Hippocampal formation (tissue), 2 donors: Measurements from ENCODE around the gene TF.

Experiments used
- DNase-seq, 2 donors: peaks; one replicate each; lab custom pipeline; 2025; lab: John Stamatoyannopoulos, UW

Gene TF

DNA sequence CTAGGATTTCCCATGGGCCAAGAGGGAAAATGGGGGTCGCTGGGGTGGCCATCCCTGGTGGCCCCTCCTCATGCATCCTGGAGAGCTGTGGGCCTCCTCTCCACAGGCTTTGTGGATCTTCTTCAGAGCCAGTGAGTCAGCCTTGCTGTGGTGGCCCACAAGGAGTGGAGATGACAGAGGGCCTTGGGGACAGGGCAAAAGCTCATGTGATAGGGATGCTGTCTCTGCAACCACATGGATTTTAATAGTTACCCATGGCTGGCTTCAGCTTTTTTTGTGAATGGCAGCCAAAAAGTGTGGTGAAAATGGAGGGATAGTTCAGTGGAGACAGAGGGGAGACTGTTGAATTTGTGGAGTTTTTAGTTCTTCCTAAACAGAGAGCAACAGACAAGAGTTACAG is 1.2 kb downstream of the TF start:
- no peak for DNase-seq

DNA sequence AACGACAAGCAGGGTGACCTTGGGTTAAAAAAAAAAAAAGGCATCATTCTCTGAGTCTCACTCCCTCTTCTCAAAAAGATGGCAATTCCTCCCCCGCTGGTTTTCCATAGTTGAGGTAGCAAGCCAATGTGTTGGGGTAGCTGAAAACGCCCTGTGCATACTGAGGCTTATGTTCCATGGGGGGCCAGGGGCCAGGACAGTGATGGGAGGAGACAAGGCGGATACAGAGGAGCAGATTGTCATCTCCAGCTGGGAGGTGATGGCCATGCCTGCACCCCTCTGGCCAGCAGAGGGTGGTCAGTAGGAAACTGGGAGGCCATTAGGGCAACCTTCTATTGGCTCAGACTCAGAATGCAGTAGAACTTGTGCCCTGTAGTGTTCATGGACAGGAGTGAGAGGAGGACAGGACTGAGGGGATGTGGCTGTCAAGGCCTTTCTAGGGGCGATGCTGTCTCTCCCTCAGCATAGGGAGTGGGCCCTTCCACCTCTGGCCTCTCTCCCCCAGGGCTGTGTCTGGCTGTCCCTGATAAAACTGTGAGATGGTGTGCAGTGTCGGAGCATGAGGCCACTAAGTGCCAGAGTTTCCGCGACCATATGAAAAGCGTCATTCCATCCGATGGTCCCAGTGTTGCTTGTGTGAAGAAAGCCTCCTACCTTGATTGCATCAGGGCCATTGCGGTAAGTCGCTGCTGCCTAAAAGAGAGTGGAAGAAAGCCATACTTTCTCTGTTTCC is 1.9 kb downstream of the TF start:
- peak in 1 of 2 donors; percentile 36 for DNase-seq

DNA sequence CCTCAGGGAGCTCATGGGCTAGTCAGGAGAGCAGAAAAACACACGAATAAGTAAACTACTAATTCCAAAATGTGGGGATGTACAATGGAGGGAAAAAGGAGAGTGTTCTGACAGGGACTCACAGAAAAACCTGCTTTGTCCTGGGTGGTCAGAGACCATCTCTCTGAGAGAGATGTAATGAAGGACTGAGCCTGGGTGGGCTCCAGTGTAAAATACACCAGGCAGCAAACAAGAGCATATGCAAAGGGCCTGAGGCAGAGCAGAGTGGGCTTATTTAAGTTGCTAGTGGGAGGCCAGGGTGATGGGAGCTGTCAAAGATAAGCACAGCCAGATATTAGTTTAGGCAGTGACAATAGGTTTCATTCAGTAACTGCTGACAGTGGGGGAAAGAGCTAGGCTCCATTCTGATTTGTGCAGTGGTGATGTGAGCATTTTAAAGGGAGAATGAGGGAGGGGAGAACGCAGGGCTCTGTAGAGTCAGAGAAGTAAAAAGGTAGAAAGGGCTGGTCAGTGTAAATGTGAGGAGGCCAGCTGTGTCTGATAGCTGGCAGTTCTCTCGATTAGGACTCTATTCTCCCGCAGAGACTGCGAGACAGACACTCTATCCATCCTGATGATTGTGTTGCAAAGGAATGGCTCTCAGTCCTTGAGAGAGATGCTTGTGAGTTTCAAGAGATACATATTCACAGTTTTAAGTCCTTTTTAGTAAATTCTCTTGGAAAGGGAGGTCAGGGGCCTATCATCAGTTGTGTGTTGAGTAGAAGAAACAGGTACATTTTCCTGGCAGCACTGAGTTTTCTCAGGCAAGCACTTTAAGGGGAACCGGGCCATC is 3.5 kb downstream of the TF start:
- no peak for DNase-seq

DNA sequence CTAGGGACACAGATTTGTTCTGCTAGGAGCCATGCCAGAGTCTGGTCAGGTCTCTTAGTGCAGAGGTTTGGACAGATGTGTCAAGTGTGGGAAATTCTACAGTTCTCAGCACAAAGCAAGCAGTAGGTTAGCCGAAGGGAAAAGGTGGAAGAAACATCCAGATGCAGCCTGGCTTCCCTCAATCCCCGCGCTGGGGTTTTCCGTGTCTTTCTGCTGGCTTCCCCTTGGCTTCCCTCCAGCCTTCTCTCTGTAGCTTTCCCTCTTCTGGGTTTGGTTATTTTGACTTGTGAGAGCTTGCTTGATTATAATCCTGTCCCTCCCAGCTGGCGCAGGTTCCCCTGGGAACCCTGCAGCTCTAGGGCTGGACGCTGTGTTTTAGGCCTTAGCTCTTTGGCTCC is 4.1 kb downstream of the TF start:
- DNase-seq: no peak

DNA sequence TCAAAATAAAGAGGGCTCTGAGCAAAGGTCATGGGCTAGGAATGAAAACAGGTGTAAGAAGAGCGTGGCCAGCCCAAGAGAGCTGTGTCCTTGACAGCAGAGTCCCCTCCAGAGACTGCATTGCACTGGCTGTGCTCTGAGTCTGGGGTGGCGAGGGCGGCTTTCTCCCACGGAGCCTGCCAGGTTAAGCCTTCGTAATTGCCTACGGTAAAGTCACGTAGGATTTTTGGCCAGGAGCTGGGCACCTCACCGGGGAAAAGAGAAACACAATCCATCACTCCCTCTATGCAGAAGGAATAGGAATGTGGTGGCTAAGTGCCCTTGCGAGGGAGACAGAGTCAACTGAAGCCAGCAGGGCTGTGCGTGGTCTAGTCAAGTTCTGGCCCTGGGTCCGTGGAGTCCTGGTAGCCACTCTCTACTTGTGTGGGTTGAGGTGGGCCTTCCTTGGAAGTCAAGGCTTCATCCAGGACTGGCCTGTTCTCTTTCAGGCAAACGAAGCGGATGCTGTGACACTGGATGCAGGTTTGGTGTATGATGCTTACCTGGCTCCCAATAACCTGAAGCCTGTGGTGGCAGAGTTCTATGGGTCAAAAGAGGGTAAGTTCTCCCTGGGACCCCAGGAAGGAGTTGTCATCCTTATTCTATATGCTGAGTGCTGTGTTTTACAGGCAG is 7.0 kb downstream of the TF start:
- DNase-seq: no peak

DNA sequence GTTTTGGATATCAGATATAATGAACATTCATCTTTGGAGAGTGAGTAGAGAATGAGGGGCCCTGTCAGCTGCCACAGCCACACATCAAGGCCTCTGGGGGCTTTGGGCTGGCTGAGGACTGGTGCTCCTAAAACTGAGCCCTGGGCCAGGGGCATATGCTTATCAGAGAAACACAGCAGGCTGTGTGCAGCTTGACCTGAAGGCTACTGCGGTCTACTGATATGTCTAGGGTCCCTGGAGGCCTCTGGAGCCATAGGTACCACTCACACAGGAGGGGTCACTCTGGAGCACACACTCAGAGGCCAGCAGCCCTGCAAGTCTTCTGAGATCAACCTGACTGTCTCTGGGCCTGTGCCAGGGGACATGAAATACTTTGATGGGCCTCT is 7.6 kb downstream of the TF start:
- no peak for DNase-seq

DNA sequence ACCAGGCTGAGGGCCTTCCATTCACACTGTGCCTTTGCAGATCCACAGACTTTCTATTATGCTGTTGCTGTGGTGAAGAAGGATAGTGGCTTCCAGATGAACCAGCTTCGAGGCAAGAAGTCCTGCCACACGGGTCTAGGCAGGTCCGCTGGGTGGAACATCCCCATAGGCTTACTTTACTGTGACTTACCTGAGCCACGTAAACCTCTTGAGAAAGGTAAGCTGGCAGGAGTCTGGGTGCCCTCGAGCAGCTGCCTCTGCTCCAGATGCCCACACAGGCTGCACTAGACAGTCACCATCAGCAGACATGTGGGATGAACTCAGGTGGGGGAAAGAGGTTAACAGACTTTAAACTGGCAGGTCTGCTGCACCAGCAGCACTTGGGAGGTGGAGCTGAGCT is 8.3 kb downstream of the TF start:
- no peak for DNase-seq

DNA sequence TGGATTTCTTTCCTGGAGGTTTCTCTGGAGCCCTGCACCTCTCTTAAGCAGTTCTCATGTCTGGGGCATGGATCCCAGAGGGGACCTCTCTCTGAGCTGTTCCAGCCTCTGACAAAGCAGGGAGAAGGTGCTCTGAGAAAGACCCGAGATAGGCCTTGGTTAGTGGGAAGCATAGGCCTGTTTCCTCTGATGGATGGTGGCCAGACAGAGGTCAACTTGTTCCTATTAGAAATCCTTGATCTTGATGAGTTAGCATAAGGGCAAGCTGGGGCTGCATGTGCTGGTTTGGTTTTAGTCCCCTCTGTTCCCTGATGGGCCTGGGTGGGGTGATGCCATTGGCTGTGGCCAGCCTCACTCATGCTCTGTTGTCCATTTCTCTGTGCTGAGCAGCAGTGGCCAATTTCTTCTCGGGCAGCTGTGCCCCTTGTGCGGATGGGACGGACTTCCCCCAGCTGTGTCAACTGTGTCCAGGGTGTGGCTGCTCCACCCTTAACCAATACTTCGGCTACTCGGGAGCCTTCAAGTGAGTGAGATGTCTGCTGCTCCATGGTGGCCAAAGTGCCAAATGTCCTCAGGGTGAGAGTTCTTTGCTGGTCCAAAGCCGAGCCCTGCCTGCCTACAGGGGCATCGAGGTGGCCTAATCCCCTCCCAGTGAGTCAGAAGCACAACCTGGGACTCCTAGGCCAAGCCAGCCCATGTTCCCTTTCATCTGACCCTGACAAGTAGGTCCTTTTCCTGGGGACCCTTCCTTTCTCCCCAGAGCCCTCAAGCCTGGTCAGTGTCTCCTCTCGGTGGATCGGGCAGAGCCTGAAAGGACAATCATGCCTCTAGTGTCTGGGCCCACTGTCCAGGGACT is 9.0 kb downstream of the TF start:
- DNase-seq: no peak

DNA sequence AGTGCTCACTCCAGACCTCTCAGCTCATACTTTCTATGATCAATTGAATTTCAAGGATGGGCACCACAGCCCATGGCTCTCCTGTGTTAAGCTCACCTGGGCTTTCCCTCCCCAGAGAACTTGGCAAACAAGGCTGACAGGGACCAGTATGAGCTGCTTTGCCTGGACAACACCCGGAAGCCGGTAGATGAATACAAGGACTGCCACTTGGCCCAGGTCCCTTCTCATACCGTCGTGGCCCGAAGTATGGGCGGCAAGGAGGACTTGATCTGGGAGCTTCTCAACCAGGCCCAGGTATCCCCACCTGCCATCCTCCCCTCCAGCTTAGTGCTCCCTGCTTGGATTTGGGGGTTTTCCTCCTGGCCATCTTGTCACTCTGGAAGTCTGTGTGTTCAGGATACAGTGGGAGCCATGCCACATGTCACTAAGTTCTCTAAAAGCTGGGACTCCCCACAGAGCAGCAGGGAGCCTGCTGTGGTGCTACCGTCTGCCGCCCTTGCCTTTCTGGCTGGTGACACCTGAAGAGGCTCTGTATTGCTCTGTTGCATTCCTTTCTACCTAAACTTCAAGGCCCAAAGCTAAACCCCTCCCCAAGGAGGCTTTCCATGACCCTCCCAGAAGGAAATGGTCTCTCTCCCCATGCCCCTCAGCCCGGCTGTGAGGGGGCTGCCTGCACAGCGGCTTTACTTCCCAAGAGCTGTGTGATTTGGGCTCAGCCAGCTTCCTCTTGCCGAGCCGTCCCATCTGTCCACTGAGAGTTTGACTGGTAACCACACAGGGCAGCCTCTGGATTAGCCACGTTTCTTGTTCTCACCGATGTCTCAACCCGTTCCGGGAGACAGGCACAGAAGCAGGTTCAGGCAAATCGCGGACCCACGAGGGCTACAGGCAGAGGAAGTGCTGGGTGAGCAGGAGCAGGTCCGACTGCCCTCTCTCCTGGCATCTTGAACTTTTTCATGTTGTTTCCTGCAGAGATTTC is 10.8 kb downstream of the TF start:
- no peak for DNase-seq

DNA sequence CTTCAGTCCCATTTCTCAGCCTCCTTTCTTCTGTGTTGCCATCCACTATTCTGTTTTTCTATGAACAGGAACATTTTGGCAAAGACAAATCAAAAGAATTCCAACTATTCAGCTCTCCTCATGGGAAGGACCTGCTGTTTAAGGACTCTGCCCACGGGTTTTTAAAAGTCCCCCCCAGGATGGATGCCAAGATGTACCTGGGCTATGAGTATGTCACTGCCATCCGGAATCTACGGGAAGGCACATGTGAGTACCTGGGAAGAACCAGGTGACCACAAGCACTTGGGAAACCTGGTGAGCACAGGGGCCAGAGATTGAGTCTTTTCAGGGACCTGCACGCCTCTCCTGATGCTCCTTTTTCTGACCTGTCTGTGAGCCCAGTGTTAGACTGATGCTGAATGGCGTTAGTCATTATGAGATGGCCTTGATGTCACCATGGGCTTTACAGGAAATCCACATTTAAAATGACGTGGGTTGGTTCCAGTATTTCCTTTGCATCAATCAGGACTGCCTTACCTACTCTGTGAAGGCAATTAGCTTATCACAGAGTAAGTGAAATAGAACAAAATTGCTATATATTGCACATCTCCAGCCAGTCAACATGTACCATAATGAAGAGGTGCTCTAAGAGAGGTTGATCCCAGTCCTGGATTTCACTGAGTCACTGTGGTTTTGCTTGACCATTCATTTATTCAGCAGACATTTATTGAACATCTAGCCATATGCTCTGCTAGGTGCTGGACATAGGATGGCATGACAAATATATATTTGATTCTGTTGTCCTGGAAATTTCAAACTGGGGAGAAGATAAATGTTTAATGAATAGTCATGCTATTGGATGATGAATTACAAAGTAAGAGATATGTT is 11.7 kb downstream of the TF start:
- DNase-seq: no peak

DNA sequence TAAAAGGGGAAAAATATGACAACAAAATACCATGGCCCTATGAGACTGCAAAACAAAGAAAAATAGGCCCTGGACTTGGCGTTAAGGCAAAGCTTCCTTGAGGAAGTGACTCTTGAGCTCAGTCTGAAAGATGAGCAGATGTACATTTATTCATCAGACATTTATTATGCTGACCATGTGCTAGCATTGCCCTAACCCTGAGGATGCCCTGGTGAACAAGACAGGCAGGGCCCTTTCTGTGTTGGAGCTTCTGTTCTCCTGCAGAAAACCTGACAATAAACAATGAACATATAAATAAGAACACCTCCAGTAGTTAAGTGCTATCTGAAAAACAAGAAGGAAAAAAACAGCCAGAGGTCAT is 12.4 kb downstream of the TF start:
- no peak for DNase-seq

DNA sequence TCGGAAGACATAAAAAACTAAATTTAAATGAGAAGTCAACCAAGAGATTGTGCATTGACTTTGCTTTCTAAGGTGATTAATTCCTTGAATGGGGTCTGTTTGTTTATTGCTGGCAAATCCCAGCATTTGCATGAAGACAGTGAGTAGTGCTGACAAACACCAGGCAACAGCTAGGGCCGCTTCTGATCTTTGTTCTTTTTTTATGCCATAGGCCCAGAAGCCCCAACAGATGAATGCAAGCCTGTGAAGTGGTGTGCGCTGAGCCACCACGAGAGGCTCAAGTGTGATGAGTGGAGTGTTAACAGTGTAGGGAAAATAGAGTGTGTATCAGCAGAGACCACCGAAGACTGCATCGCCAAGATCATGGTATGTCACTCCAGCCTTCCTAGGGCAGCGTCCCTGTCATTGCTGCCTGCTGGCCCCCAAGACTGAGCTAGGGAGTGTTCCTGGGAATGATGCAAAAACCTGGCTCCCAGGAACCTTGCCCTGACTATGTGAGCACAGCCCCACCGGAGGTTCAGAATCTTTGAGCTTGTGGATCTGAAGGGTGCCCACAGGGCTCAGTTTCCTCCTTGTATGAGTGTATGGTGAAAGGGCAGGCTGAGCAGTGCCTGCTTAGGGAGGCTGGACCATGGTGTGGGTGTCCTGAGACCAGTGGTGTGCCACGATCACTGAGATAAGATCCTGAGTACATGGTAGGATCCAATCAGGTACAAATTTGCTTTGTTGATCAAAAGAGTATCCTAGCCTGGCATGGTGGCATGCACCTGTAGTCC is 13.0 kb downstream of the TF start:
- no peak for DNase-seq

DNA sequence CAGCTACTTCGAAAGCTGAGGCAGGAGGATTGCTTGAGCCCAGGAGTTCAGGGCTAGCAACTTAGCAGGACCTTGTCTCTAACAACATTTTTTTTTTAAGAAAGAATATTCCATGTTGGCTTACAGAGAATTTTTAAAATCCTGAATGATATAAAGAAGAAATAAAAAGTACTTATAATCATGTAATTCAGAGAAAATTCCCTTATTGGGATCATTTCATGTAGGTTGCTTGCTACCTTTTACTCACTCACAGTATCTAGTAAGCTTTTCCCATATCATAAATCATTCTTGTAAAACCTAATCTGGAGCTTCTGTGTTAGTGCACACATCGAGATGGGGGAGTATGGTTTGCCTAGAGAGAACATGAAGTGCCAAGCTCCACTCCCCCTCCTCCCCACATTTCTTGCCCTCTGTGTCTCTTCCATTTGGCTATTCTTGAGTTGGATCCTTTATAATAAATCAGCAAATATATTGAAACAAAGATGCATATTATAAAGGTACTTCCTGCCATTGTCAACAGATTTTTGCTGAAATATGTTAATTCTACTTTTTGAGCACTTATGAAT is 13.6 kb downstream of the TF start:
- no peak for DNase-seq

DNA sequence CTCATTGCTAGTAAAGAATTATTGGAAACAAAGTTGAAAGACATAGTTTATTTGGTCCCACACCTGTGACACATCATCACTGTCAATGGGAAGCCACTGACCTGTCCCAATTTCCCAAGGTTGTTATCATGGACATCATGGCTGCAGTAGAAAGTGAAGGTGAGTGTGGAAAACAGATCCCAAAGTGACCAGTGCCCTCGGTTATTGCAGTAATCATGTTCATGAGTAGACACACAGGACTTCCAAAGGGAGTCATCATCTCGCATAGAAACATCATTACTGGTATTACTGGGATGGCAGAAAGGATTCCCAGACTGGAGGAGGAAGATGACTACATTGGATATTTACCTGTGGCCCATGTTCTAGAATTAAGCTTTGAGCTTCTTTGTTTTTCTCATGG is 14.7 kb downstream of the TF start:
- no peak for DNase-seq

DNA sequence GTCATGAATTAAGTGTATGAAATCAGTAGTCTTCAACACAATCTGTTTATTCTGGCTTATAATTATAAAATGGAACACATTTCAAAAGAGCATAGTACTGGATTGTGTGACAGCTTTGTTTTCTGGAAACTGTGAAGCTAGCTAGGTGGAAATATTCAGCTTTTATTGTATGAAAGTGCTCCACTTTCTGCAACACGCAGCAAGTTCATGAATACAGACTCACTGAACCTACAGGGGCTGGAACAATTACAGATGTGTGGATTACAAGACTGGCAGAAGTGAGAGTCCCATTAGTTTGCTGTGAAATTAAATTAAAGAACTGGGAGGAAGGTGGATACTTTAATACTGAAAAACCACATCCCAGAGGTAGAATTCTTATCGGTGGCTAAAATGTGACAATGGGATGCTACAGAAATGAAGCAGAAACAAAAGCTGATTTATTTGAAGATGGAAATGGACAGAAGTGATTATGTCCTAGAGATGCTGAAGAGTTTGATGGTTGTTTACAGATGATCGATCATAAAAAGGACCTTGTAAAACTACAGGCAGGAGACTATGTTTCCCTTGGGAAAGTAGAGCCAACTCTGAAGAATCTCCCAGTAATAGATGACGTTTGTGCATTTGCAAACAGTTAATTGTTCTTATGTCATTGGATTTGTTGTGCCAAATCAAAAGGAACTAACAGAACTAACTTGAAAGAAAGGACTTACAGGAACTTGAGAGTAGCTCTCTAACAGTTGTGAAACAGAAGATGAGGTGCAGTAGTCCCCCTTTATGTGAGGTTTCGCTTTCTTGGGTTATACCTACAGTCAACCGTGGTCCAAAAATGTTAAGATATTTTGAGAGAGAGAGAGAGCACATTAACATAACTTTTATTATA is 15.7 kb downstream of the TF start:
- no peak for DNase-seq

DNA sequence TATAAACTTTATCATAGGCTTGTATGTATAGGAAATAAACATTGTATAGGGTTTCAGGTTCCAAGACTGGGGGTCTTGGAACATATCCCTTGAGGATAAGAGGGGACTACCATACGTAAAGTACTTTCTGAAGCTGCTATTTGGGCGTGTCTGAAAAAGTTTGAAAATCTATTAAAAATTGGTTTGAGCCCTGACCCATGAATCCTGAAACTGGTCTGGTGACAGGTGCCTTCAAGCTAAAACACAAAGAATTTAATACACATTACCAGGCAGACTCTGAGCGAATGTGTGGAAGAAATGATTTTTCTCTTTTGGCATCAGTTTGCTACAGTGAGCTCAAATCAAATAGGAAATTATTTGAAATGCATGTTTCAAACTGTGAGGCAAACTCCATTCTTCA is 16.3 kb downstream of the TF start:
- DNase-seq: no peak

DNA sequence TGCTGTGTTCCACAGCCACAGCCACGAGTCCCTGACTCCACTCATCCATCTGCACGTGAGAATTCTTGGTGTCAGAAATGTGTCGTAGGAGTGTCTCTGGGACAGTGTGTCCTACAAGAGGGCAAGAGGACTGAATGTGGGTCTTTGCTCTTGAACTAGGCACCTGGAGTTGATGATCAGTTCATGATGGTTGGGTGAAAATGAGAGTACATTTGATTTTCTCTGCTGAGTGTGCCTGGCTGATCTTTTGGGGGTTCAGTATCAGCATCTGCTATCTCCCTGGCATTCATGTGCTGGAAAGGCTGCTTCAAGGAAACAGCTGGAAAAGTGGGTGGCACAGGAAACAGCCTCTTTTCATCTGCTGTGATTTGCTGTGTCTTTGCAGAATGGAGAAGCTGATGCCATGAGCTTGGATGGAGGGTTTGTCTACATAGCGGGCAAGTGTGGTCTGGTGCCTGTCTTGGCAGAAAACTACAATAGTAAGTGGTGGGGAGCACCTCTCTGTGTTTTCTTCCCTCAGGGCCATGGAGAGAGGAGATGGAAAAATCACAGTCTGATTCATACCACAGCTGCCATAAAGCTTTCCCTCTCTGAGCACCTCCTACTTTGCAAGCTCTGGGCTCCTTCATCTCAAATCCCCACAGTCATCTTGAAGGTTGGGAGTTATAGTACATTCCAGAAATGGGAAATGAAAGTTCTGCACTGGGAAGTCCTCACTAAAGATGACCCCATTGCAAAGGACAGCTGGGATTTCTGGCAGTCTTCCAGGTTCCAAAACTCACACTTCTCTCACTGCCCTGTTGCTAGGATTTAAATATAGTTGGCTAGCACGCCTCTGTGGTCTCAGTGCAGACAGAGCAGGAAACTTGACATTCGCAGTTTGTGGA is 17.8 kb downstream of the TF start:
- no peak for DNase-seq
